Smooth muscle cell (in vitro differentiated cells): ENCODE measurements around the gene OSBPL7. TPM values are rescaled to one million over a fixed set of nuclear protein-coding genes. Genes with fewer than 3 reads are reported as not detected.

ENCODE experiments used
- DNase-seq: peaks from one replicate; lab custom pipeline; 2025; ENCODE audit not compliant: unreplicated experiment; lab: John Stamatoyannopoulos, UW
- H2AFZ ChIP-seq: fragments of 200-600 bp; sonication (generic); 2 replicates; pipeline ENCODE4 v1.6.0; 2016; ENCODE audit warnings: antibody characterized with exemption, low read depth, mild to moderate bottlenecking
- H3F3A ChIP-seq: fragments of 200-600 bp; sonication (generic); 2 replicates; pipeline ENCODE4 v1.6.0; 2017; ENCODE audit warnings: antibody characterized with exemption, low read depth
- H3K27ac ChIP-seq: fragments of 200-600 bp; sonication (generic); 2 replicates; pipeline ENCODE4 v1.5.1; 2016; ENCODE audit warnings: low read depth, mild to moderate bottlenecking
- H3K27me3 ChIP-seq: fragments of 200-600 bp; sonication (generic); 2 replicates; pipeline ENCODE4 v1.6.1; 2016; ENCODE audit warnings: low read depth, mild to moderate bottlenecking
- H3K36me3 ChIP-seq: fragments of 200-600 bp; sonication (generic); 2 replicates; pipeline ENCODE4 v1.5.1; 2016; ENCODE audit warnings: low read depth
- H3K4me1 ChIP-seq: fragments of 200-600 bp; sonication (generic); 2 replicates; pipeline ENCODE4 v1.5.1; 2016; ENCODE audit warnings: low read depth
- H3K4me2 ChIP-seq: fragments of 200-600 bp; sonication (generic); 2 replicates; pipeline ENCODE4 v1.6.0; 2016; ENCODE audit warnings: mild to moderate bottlenecking
- H3K4me3 ChIP-seq: fragments of 200-600 bp; sonication (generic); 2 replicates; pipeline ENCODE4 v1.5.1; 2016; ENCODE audit warnings: mild to moderate bottlenecking
- H3K79me2 ChIP-seq: fragments of 200-600 bp; sonication (generic); 2 replicates; pipeline ENCODE4 v1.6.0; 2016; ENCODE audit warnings: low read depth, mild to moderate bottlenecking
- H3K9ac ChIP-seq: fragments of 200-600 bp; sonication (generic); 2 replicates; pipeline ENCODE4 v1.6.0; 2016; ENCODE audit warnings: low read depth
- H3K9me3 ChIP-seq: fragments of 200-600 bp; sonication (generic); replicated peaks from 2 replicates; pipeline ENCODE4 v1.5.1; 2016; ENCODE audit warnings: low read depth
- H4K20me1 ChIP-seq: fragments of 200-600 bp; sonication (generic); 2 replicates; pipeline ENCODE4 v1.6.0; 2016; ENCODE audit warnings: low read depth
- WGBS: methylation state at CpG from one replicate; pipeline ENCODE4 v1.1.7; 2016; ENCODE audit warnings: low lambda C conversion rate; 5-methylcytosine and 5-hydroxymethylcytosine counted together
- polyA plus RNA-seq: library from polyadenylated mRNA; unstranded; fragments of >200 nt; fragmentation: Nextera tagmentation; extraction: Ambion mirVana; gene quantifications from 2 replicates; pipeline ENCODE4 v1.2.1, GENCODE V29; 2016
- total RNA-seq: library from RNA; depleted of rRNA; stranded (reverse); fragments of >200 nt; gene quantifications from 2 replicates; pipeline ENCODE4 v1.2.3, GENCODE V29; 2014
- TF ChIP-seq, protein P1 (sequence below): fragments of 200-600 bp; sonication (generic); IDR thresholded peaks from 2 replicates; pipeline ENCODE4 v1.5.1; 2017; ENCODE audit warnings: borderline replicate concordance, mild to moderate bottlenecking, antibody characterized with exemption; ENCODE audit not compliant: insufficient read depth, poor library complexity, severe bottlenecking

Gene OSBPL7
- total and polyA plus RNA-seq, 2 experiments from 2014 or later: 3.7 to 6.3 TPM

DNA sequence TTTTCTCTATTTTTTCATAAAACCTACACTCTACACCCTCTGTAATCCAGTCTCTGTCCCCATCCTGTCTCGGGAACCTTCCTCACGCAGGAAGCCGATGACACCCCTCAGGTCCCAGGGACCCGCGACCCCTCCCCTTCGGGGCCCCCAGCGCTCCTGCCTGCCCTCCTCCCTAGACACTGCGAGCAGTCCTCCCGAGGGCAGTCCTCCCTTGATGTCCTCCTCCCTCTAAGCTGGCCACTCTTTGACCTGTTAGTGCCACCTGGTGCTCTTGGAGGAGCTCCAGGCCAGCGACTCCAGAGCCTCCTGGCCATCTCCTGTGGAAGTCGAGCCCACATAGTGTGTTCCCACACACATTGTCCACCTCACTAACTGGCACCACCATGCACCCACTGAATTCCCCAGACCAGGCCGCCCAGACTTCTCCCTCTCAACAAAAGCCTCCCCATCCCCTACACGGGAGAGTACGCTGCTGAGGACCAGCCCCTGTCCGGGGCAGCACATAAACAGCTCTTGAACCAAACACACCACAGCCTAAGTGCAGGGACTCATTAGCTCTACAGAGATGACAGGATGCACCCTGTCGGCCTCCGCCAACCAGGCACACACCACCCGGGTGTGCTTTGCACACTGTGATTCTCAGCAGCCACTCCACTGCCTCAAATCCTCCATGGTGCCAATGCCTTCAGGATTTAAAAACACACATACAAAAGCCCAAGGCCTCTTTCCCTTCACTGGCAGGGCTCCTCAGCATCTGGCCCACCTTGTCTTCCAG is 9.3 kb downstream of the OSBPL7 start:
- Histone ChIP-seq H3K36me3 (no peaks in the 10 kb centered on the region), H3K27me3 (no peaks in the 10 kb centered on the region), H3K79me2 (no peaks in the 10 kb centered on the region), H3K9ac (no peak overlapping the region), H3K4me2 (no peak overlapping the region), H3K4me3 (no peak overlapping the region), H3F3A (peaks cover 8% of the 10 kb centered on the region), H2AFZ (no peak overlapping the region), H4K20me1 (peaks cover 8% of the 10 kb centered on the region), H3K9me3 (no peaks in the 10 kb centered on the region), H3K4me1 (peaks cover 4% of the 10 kb centered on the region), H3K27ac (no peak overlapping the region)
- 91% methylated on average over 18 of the region's 18 CpGs for WGBS
- TF ChIP-seq, protein P1, sequence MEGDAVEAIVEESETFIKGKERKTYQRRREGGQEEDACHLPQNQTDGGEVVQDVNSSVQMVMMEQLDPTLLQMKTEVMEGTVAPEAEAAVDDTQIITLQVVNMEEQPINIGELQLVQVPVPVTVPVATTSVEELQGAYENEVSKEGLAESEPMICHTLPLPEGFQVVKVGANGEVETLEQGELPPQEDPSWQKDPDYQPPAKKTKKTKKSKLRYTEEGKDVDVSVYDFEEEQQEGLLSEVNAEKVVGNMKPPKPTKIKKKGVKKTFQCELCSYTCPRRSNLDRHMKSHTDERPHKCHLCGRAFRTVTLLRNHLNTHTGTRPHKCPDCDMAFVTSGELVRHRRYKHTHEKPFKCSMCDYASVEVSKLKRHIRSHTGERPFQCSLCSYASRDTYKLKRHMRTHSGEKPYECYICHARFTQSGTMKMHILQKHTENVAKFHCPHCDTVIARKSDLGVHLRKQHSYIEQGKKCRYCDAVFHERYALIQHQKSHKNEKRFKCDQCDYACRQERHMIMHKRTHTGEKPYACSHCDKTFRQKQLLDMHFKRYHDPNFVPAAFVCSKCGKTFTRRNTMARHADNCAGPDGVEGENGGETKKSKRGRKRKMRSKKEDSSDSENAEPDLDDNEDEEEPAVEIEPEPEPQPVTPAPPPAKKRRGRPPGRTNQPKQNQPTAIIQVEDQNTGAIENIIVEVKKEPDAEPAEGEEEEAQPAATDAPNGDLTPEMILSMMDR: no peak
- DNase-seq: no peak

DNA sequence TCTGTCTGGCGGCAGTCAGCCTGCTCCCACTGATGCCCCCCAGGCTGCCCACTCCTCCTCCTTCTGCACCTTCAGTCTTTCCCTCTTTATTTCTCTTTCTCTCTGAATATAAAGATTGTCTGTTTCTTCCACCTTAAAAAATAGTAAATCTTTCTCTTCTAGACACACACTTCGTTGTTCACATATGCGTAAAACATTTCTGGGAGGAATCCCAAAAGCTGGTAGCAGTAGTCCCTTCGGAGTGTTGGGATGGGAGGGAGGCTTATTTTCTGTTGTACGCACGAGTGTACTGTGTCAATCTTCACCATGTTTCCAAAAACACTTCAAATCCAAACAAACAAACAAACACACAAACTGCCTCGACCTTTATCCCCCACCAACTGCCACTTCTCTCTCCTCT is 9.9 kb downstream of the OSBPL7 start:
- H3F3A ChIP-seq: peaks cover 8% of the 10 kb centered on the region
- WGBS: 69% methylated on average over 7 of the region's 7 CpGs
- no peak overlapping the region for H3K9ac ChIP-seq
- H3K36me3 ChIP-seq: no peaks in the 10 kb centered on the region
- H3K9me3 ChIP-seq: no peaks in the 10 kb centered on the region
- H3K27ac ChIP-seq: no peak overlapping the region
- H3K4me1 ChIP-seq: peaks cover 4% of the 10 kb centered on the region
- H3K79me2 ChIP-seq: no peaks in the 10 kb centered on the region
- no peak overlapping the region for H3K4me3 ChIP-seq
- no peak for DNase-seq
- H4K20me1 ChIP-seq: peaks cover 8% of the 10 kb centered on the region
- no peak overlapping the region for H3K4me2 ChIP-seq
- H3K27me3 ChIP-seq: no peaks in the 10 kb centered on the region
- H2AFZ ChIP-seq: no peak overlapping the region
- TF ChIP-seq, protein P1: no peak

DNA sequence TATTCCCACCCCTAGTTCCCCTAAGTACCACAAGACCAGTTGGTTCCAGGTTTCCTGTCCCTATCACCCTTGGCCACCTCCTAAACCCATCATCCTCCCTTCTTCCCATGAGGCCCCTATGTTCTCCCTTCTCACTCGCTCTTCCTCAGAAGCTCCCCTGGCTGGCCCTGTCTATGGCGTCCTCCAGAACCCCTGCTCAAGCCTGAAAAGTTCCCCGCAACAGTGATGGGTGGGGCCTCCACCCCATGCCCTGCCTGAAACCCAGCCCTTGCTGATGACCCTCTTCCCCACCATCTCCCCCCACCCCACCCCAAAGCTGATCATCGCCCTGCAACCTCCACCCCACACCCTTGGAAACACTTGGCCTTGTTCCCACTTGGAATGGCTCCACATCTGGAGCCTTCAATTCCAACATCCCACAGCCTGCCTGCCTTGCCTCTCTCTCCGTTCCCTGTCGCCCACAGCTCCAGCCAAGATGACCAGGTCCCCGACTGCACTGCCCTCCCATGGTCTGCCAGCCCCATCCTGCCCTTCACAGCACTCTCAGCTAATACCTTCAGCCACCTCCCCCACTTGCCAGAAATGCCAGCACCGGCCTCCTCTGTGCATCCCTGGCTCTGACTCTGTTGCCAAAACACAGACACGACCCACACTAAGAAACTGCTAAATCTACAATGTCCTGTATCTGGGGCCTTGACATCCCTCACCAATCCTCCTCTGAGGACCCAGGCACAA is 10.5 kb downstream of the OSBPL7 start:
- WGBS: 89% methylated on average over 9 of the region's 9 CpGs
- H3K27me3 ChIP-seq: no peaks in the 10 kb centered on the region
- H3K4me2 ChIP-seq: peak overlapping the region; percentile 52
- peaks cover 8% of the 10 kb centered on the region for H3F3A ChIP-seq
- no peaks in the 10 kb centered on the region for H3K9me3 ChIP-seq
- peak overlapping the region; percentile 73 for H3K9ac ChIP-seq
- DNase-seq: no peak
- peaks cover 4% of the 10 kb centered on the region for H3K4me1 ChIP-seq
- TF ChIP-seq, protein P1: no peak
- no peaks in the 10 kb centered on the region for H3K79me2 ChIP-seq
- H4K20me1 ChIP-seq: peaks cover 8% of the 10 kb centered on the region
- peak overlapping the region; percentile 96 for H3K27ac ChIP-seq
- no peak overlapping the region for H2AFZ ChIP-seq
- H3K4me3 ChIP-seq: no peak overlapping the region
- no peaks in the 10 kb centered on the region for H3K36me3 ChIP-seq
